H9 (cell line): ENCODE data around the gene GPR155. TPM values are rescaled to one million over a fixed set of nuclear protein-coding genes. Genes with fewer than 3 reads are reported as not detected.

Experiments used
- DNase-seq: peaks from one replicate; pipeline ENCODE4 v3.0.0-alpha.2; 2017
- H2AFZ ChIP-seq: one replicate; pipeline ENCODE4 v1.6.1; 2013; ENCODE audit warnings: mild to moderate bottlenecking, low read length, control low read depth, moderate library complexity
- H2AK5ac ChIP-seq: 2 replicates; pipeline ENCODE4 v1.6.1; 2013; ENCODE audit warnings: low read length, control low read depth, mixed read lengths; ENCODE audit not compliant: insufficient read length
- H2BK120ac ChIP-seq: one replicate; pipeline ENCODE4 v1.6.1; 2013; ENCODE audit warnings: low read depth, mild to moderate bottlenecking, low read length, control low read depth, inconsistent platforms; ENCODE audit not compliant: poor library complexity, severe bottlenecking
- H2BK12ac ChIP-seq: 2 replicates; pipeline ENCODE4 v1.6.1; 2013; ENCODE audit warnings: low read length, control low read depth, mixed read lengths, low read depth; ENCODE audit not compliant: insufficient read length
- H2BK15ac ChIP-seq: 2 replicates; pipeline ENCODE4 v1.6.1; 2013; ENCODE audit warnings: low read depth, low read length, control low read depth
- H2BK20ac ChIP-seq: one replicate; pipeline ENCODE4 v1.6.1; 2013; ENCODE audit warnings: low read depth, mild to moderate bottlenecking, low read length, control low read depth, inconsistent platforms; ENCODE audit not compliant: poor library complexity, severe bottlenecking
- H2BK5ac ChIP-seq: 2 replicates; pipeline ENCODE4 v1.6.1; 2013; ENCODE audit warnings: low read length, control low read depth, mixed read lengths; ENCODE audit not compliant: insufficient read length
- H3K14ac ChIP-seq: 2 replicates; pipeline ENCODE4 v1.6.1; 2013; ENCODE audit warnings: low read length, control low read depth; ENCODE audit not compliant: insufficient read depth
- H3K18ac ChIP-seq: 2 replicates; pipeline ENCODE4 v1.6.1; 2013; ENCODE audit warnings: low read depth, mild to moderate bottlenecking, mixed read lengths, low read length, control low read depth; ENCODE audit not compliant: insufficient read length
- H3K23ac ChIP-seq: 2 replicates; pipeline ENCODE4 v1.6.1; 2013; ENCODE audit warnings: low read length, control low read depth, mixed read lengths, low read depth; ENCODE audit not compliant: insufficient read length
- H3K23me2 ChIP-seq: 2 replicates; pipeline ENCODE4 v1.6.1; 2013; ENCODE audit warnings: low read depth, mild to moderate bottlenecking, mixed read lengths, low read length, control low read depth; ENCODE audit not compliant: insufficient read length, poor library complexity, severe bottlenecking
- H3K27ac ChIP-seq: 2 replicates; pipeline ENCODE4 v1.5.1; 2013; ENCODE audit warnings: low read length, control low read depth, mixed read lengths, low read depth; ENCODE audit not compliant: insufficient read length
- H3K27me3 ChIP-seq: 2 replicates; pipeline ENCODE4 v1.6.1; 2013; ENCODE audit warnings: low read length, control low read depth, inconsistent platforms; ENCODE audit not compliant: insufficient read depth
- H3K4ac ChIP-seq: 2 replicates; pipeline ENCODE4 v1.6.1; 2013; ENCODE audit warnings: low read depth, mild to moderate bottlenecking, control low read depth, inconsistent platforms, low read length, moderate library complexity
- H3K4me1 ChIP-seq: 2 replicates; pipeline ENCODE4 v1.6.1; 2013; ENCODE audit warnings: low read length, control low read depth, inconsistent platforms; ENCODE audit not compliant: insufficient read depth
- H3K4me2 ChIP-seq: 2 replicates; pipeline ENCODE4 v1.6.1; 2013; ENCODE audit warnings: low read length, control low read depth, mixed read lengths; ENCODE audit not compliant: insufficient read length, insufficient read depth
- H3K56ac ChIP-seq: 2 replicates; pipeline ENCODE4 v1.6.1; 2013; ENCODE audit warnings: low read depth, mild to moderate bottlenecking, mixed read lengths, low read length, control low read depth; ENCODE audit not compliant: insufficient read length
- H3K79me1 ChIP-seq: 2 replicates; pipeline ENCODE4 v1.6.1; 2013; ENCODE audit warnings: low read depth, mild to moderate bottlenecking, moderate library complexity, low read length, control low read depth, inconsistent platforms; ENCODE audit not compliant: insufficient read depth, poor library complexity, severe bottlenecking
- H3K79me2 ChIP-seq: 2 replicates; pipeline ENCODE4 v1.6.1; 2013; ENCODE audit warnings: low read length, control low read depth, inconsistent platforms; ENCODE audit not compliant: insufficient read depth
- H3K9ac ChIP-seq: 2 replicates; pipeline ENCODE4 v1.6.1; 2013; ENCODE audit warnings: low read length, control low read depth, mixed read lengths; ENCODE audit not compliant: insufficient read length; ENCODE audit errors: extremely low read depth
- H3K9me3 ChIP-seq: one replicate; pipeline ENCODE4 v1.6.1; 2013; ENCODE audit warnings: low read depth, low read length, inconsistent platforms; ENCODE audit not compliant: control insufficient read depth
- H3T11ph ChIP-seq: one replicate; pipeline ENCODE4 v1.6.1; 2013; ENCODE audit warnings: mild to moderate bottlenecking, low read length, control low read depth, inconsistent platforms
- H4K20me1 ChIP-seq: one replicate; pipeline ENCODE4 v1.6.1; 2013; ENCODE audit not compliant: control insufficient read depth, insufficient read length, insufficient read depth
- H4K5ac ChIP-seq: 2 replicates; pipeline ENCODE4 v1.6.1; 2013; ENCODE audit warnings: low read depth, mild to moderate bottlenecking, mixed read lengths, low read length, control low read depth; ENCODE audit not compliant: insufficient read length
- H4K8ac ChIP-seq: replicated peaks from 2 replicates; pipeline ENCODE4 v1.6.1; 2013; ENCODE audit warnings: low read length, control low read depth, mixed read lengths, low read depth; ENCODE audit not compliant: insufficient read length
- H4K91ac ChIP-seq: 2 replicates; pipeline ENCODE4 v1.6.1; 2013; ENCODE audit warnings: low read depth, mild to moderate bottlenecking, moderate library complexity, mixed read lengths, low read length, control low read depth; ENCODE audit not compliant: insufficient read length
- H3K27ac Mint-ChIP-seq, 3 experiments: 2 replicates in 2 of 3; 3 replicates in 1 of 3; pipeline ENCODE4 v1.8.0; 2020 to 2021; ENCODE audit warnings: mixed read lengths in 3 of 3, mild to moderate bottlenecking in 1 of 3, moderate library complexity in 1 of 3
- H3K27me3 Mint-ChIP-seq: 2 replicates; pipeline ENCODE4 v1.8.0; 2021; ENCODE audit warnings: low read depth, mild to moderate bottlenecking, moderate library complexity, mixed read lengths
- H3K36me3 Mint-ChIP-seq, 3 experiments: 2 replicates in 2 of 3; 3 replicates in 1 of 3; pipeline ENCODE4 v1.8.0; 2020 to 2021; ENCODE audit warnings: low read depth in 3 of 3, mixed read lengths in 3 of 3; ENCODE audit not compliant: insufficient read depth in 1 of 3
- H3K4me1 Mint-ChIP-seq, 2 experiments: 2 replicates each; pipeline ENCODE4 v1.8.0; 2020; ENCODE audit warnings: mixed read lengths in 2 of 2
- H3K4me3 Mint-ChIP-seq, 2 experiments: 2 replicates in 1 of 2; 3 replicates in 1 of 2; pipeline ENCODE4 v1.8.0; 2020 to 2021; ENCODE audit warnings: mild to moderate bottlenecking in 2 of 2, mixed read lengths in 2 of 2, moderate library complexity in 1 of 2
- H3K9me3 Mint-ChIP-seq, 2 experiments: 2 replicates in 1 of 2; 3 replicates in 1 of 2; pipeline ENCODE4 v1.8.0; 2020; ENCODE audit warnings: mild to moderate bottlenecking in 2 of 2, mixed read lengths in 2 of 2, moderate library complexity in 1 of 2
- CTCF ChIP-seq: fragments of 200-600 bp; sonication (generic); conservative IDR thresholded peaks from 3 replicates; pipeline ENCODE4 v1.8.0; 2021; ENCODE audit warnings: antibody characterized with exemption, mild to moderate bottlenecking
- total RNA-seq: library from RNA; stranded (reverse); gene quantifications from 2 replicates; pipeline ENCODE4 v1.2.1, GENCODE V29; 2021

The GPR155 gene
- total RNA-seq, 1 experiment from 2014 or later = 0.35 TPM

GRCh38 chr2:174403628-174404027 lies 83.2 kb downstream of the GPR155 start:
- H2AK5ac ChIP-seq = no peak overlapping the region
- no peak overlapping the region for H4K5ac ChIP-seq
- no peak overlapping the region for H3K23ac ChIP-seq
- no peak overlapping the region for H2BK12ac ChIP-seq
- no peak overlapping the region for H3K14ac ChIP-seq
- H3K56ac ChIP-seq = no peak overlapping the region
- no peak overlapping the region for H4K8ac ChIP-seq
- no peak overlapping the region for H4K91ac ChIP-seq
- Mint-ChIP-seq H3K9me3 (no peaks in the 10 kb centered on the region), H3K4me1 (no peaks in the 10 kb centered on the region), H3K27ac (no peak overlapping the region), H3K27me3 (no peaks in the 10 kb centered on the region; the same call in 1 of the 2 replicates), H3K4me3 (no peak overlapping the region), H3K36me3 (no peaks in the 10 kb centered on the region)
- no peak overlapping the region for H2BK120ac ChIP-seq
- no peaks in the 10 kb centered on the region for H3K23me2 ChIP-seq
- H3K4me1 ChIP-seq = no peaks in the 10 kb centered on the region
- H3K79me2 ChIP-seq = no peaks in the 10 kb centered on the region
- H2AFZ ChIP-seq = no peak overlapping the region
- no peak overlapping the region for H3K4ac ChIP-seq
- H3K9me3 ChIP-seq = no peaks in the 10 kb centered on the region
- H2BK15ac ChIP-seq = no peak overlapping the region
- no peak for DNase-seq
- no peak overlapping the region for H3K18ac ChIP-seq
- no peaks in the 10 kb centered on the region for H3K27me3 ChIP-seq
- H2BK5ac ChIP-seq = no peak overlapping the region
- H2BK20ac ChIP-seq = no peak overlapping the region
- no peak overlapping the region for H3T11ph ChIP-seq
- H3K9ac ChIP-seq = no peak overlapping the region
- TF ChIP-seq CTCF = no peak
- H3K79me1 ChIP-seq = no peaks in the 10 kb centered on the region
- no peak overlapping the region for H3K4me2 ChIP-seq
- no peak overlapping the region for H3K27ac ChIP-seq
- H4K20me1 ChIP-seq = no peaks in the 10 kb centered on the region
